Mesendoderm (in vitro differentiated cells): ENCODE results near the gene SND1.

Source experiments
- DNase-seq: peaks from one replicate; pipeline ENCODE4 v3.0.0; 2013
- H2AK5ac ChIP-seq: 2 replicates; pipeline ENCODE4 v1.6.1; 2013; ENCODE audit warnings: low read length, inconsistent platforms
- H2BK120ac ChIP-seq: 2 replicates; pipeline ENCODE4 v1.6.1; 2013; ENCODE audit warnings: low read depth, mild to moderate bottlenecking, low read length, moderate library complexity, mixed read lengths
- H2BK15ac ChIP-seq: replicated peaks from 2 replicates; pipeline ENCODE4 v1.6.1; 2013; ENCODE audit warnings: low read depth, mild to moderate bottlenecking, moderate library complexity
- H2BK5ac ChIP-seq: 2 replicates; pipeline ENCODE4 v1.6.1; 2013; ENCODE audit warnings: low read length, inconsistent platforms
- H3K18ac ChIP-seq: 2 replicates; pipeline ENCODE4 v1.6.1; 2013; ENCODE audit warnings: mild to moderate bottlenecking, low read length, mixed read lengths
- H3K23ac ChIP-seq: one replicate; pipeline ENCODE4 v1.6.1; 2013; ENCODE audit warnings: low read length
- H3K27ac ChIP-seq: 2 replicates; pipeline ENCODE4 v1.5.1; 2013; ENCODE audit warnings: low read depth, mild to moderate bottlenecking, inconsistent platforms, low read length, moderate library complexity
- H3K27me3 ChIP-seq: 2 replicates; pipeline ENCODE4 v1.6.1; 2013; ENCODE audit warnings: low read length, control low read depth, mild to moderate bottlenecking, inconsistent platforms; ENCODE audit not compliant: insufficient read depth, poor library complexity
- H3K36me3 ChIP-seq: 2 replicates; pipeline ENCODE4 v1.6.1; 2013; ENCODE audit warnings: low read length, inconsistent platforms; ENCODE audit not compliant: control insufficient read depth, insufficient read depth
- H3K4ac ChIP-seq: one replicate; pipeline ENCODE4 v1.6.1; 2013; ENCODE audit warnings: low read depth, mild to moderate bottlenecking, low read length, moderate library complexity
- H3K4me1 ChIP-seq: 2 replicates; pipeline ENCODE4 v1.6.1; 2013; ENCODE audit warnings: low read depth, low read length, inconsistent platforms; ENCODE audit not compliant: control insufficient read depth
- H3K4me2 ChIP-seq: 2 replicates; pipeline ENCODE4 v1.6.1; 2013; ENCODE audit warnings: low read length
- H3K4me3 ChIP-seq: 2 replicates; pipeline ENCODE4 v1.5.1; 2013; ENCODE audit warnings: mild to moderate bottlenecking, low read length
- H3K56ac ChIP-seq: one replicate; pipeline ENCODE4 v1.6.1; 2013; ENCODE audit warnings: low read length
- H3K79me1 ChIP-seq: 2 replicates; pipeline ENCODE4 v1.6.1; 2013; ENCODE audit warnings: low read length, inconsistent platforms
- H3K79me2 ChIP-seq: 2 replicates; pipeline ENCODE4 v1.6.1; 2013; ENCODE audit warnings: mild to moderate bottlenecking, low read length; ENCODE audit not compliant: control insufficient read depth, insufficient read depth
- H3K9ac ChIP-seq: 2 replicates; pipeline ENCODE4 v1.6.1; 2013; ENCODE audit warnings: low read length, inconsistent platforms
- H4K5ac ChIP-seq: one replicate; pipeline ENCODE4 v1.6.1; 2013; ENCODE audit warnings: low read length
- H4K8ac ChIP-seq: one replicate; pipeline ENCODE4 v1.6.1; 2013; ENCODE audit warnings: low read depth, mild to moderate bottlenecking, control low read depth, low read length, moderate library complexity
- WGBS: extraction: QIAGEN DNeasy Blood & Tissue Kit; methylation state at CpG from one replicate; pipeline ENCODE4 v1.1.7; 2013; ENCODE audit warnings: low lambda C conversion rate, missing lambda C conversion rate; ENCODE audit not compliant: insufficient coverage; ENCODE audit errors: extremely low coverage; 5-methylcytosine and 5-hydroxymethylcytosine counted together

Gene SND1

DNA sequence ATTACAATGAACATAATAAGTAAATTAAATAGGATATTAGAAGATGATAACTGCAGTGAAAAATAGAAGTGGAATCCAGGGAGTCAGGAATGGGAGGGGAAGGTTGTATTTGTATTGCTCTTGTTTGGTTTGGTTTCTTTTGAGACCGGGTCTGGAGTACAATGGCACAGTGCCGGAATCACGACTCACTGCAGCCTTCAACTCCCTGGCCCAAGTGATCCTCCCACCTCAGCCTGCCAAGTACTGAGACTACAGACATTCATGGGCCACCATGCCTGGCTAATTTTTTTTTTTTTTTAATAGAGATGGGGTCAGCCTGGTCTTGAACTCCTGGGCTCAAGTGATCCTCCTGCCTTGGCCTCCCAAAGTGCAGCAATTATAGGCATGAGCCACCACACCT, 439.1 kb downstream of the SND1 start:
- no CpG with 5 or more reads among the region's 3 CpGs for WGBS
- no peak overlapping the region for H3K56ac ChIP-seq
- no peaks in the 10 kb centered on the region for H3K79me1 ChIP-seq
- no peaks in the 10 kb centered on the region for H3K27me3 ChIP-seq
- H2AK5ac ChIP-seq, result no peak overlapping the region
- H2BK15ac ChIP-seq, result no peak overlapping the region
- H3K27ac ChIP-seq, result no peak overlapping the region
- no peak overlapping the region for H3K4me3 ChIP-seq
- no peak overlapping the region for H4K5ac ChIP-seq
- H2BK5ac ChIP-seq, result no peak overlapping the region
- H3K23ac ChIP-seq, result no peak overlapping the region
- no peak overlapping the region for H4K8ac ChIP-seq
- DNase-seq, result no peak
- no peak overlapping the region for H2BK120ac ChIP-seq
- no peaks in the 10 kb centered on the region for H3K79me2 ChIP-seq
- H3K18ac ChIP-seq, result no peak overlapping the region
- H3K4me2 ChIP-seq, result no peak overlapping the region
- no peak overlapping the region for H3K9ac ChIP-seq
- H3K4me1 ChIP-seq, result no peaks in the 10 kb centered on the region
- H3K4ac ChIP-seq, result no peak overlapping the region
- peaks cover 5% of the 10 kb centered on the region for H3K36me3 ChIP-seq

- no peak overlapping the region for H3K23ac ChIP-seq
- H2BK15ac ChIP-seq, result no peak overlapping the region
- no peak overlapping the region for H2AK5ac ChIP-seq
- no CpG with 5 or more reads among the region's 5 CpGs for WGBS
- no peak overlapping the region for H3K18ac ChIP-seq
- no peak overlapping the region for H4K8ac ChIP-seq
- H3K4me1 ChIP-seq, result no peaks in the 10 kb centered on the region
- no peak for DNase-seq
- H2BK120ac ChIP-seq, result no peak overlapping the region
- H3K4me3 ChIP-seq, result no peak overlapping the region
- H3K79me1 ChIP-seq, result no peaks in the 10 kb centered on the region
- H3K27ac ChIP-seq, result no peak overlapping the region
- H3K4ac ChIP-seq, result no peak overlapping the region
- no peak overlapping the region for H3K4me2 ChIP-seq
- H3K9ac ChIP-seq, result no peak overlapping the region
- H2BK5ac ChIP-seq, result no peak overlapping the region
- H3K36me3 ChIP-seq, result peaks cover 5% of the 10 kb centered on the region
- no peaks in the 10 kb centered on the region for H3K27me3 ChIP-seq
- no peak overlapping the region for H3K56ac ChIP-seq
- no peak overlapping the region for H4K5ac ChIP-seq
- H3K79me2 ChIP-seq, result no peaks in the 10 kb centered on the region
These were observed 440.2 kb downstream of the SND1 start for GRCh38 chr7:128092221-128092620.

GRCh38 chr7:128093614-128094570, 441.9 kb downstream of the SND1 start:
- Histone ChIP-seq H3K4me2 (no peak overlapping the region), H2BK120ac (no peak overlapping the region), H3K23ac (no peak overlapping the region), H3K27me3 (no peaks in the 10 kb centered on the region), H3K4me3 (no peak overlapping the region), H3K4me1 (no peaks in the 10 kb centered on the region), H2BK5ac (no peak overlapping the region), H4K5ac (no peak overlapping the region), H3K79me2 (no peaks in the 10 kb centered on the region), H2AK5ac (no peak overlapping the region), H2BK15ac (no peak overlapping the region), H3K79me1 (no peaks in the 10 kb centered on the region), H4K8ac (no peak overlapping the region), H3K18ac (no peak overlapping the region), H3K4ac (no peak overlapping the region), H3K36me3 (peaks cover 5% of the 10 kb centered on the region), H3K9ac (no peak overlapping the region), H3K27ac (no peak overlapping the region), H3K56ac (no peak overlapping the region)
- WGBS, result no CpG with 5 or more reads among the region's 14 CpGs
- DNase-seq, result no peak

GRCh38 chr7:128094686-128095085, 442.7 kb downstream of the SND1 start:
- H2BK120ac ChIP-seq, result no peak overlapping the region
- H3K79me1 ChIP-seq, result no peaks in the 10 kb centered on the region
- H3K27me3 ChIP-seq, result no peaks in the 10 kb centered on the region
- H3K4me3 ChIP-seq, result no peak overlapping the region
- no peak overlapping the region for H4K5ac ChIP-seq
- H3K23ac ChIP-seq, result no peak overlapping the region
- H4K8ac ChIP-seq, result no peak overlapping the region
- no peak for DNase-seq
- no peak overlapping the region for H2BK15ac ChIP-seq
- H3K27ac ChIP-seq, result no peak overlapping the region
- no peak overlapping the region for H2AK5ac ChIP-seq
- no CpG with 5 or more reads among the region's 8 CpGs for WGBS
- peaks cover 5% of the 10 kb centered on the region for H3K36me3 ChIP-seq
- no peaks in the 10 kb centered on the region for H3K4me1 ChIP-seq
- H3K4ac ChIP-seq, result no peak overlapping the region
- H3K9ac ChIP-seq, result no peak overlapping the region
- H2BK5ac ChIP-seq, result no peak overlapping the region
- no peak overlapping the region for H3K4me2 ChIP-seq
- no peak overlapping the region for H3K56ac ChIP-seq
- H3K18ac ChIP-seq, result no peak overlapping the region
- H3K79me2 ChIP-seq, result no peaks in the 10 kb centered on the region

DNA sequence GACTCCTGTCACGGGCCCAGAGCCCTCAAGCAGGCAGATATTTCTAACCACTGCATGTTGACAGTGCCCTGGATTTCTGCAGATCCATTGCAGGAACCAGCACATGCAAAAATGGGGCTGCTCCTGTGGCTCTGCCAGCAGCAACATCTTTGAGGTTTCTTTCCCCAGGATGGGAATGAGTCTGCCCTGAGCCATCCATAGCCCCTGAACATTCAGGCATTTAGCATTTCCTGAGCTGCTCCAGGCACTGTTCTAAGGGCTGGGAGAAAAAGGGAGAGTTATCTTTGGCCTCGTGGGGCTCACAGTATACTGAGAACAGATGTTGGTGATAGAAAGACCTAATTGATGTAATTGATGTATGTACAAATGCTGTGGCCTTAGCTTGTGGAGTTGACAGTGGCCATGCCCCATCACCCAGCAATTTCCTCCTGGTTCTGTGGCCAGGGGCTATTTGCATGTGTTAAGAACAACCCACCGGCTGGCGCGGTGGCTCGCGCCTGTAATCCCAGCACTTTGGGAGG, 445.3 kb downstream of the SND1 start:
- Histone ChIP-seq H4K5ac (no peak overlapping the region), H3K9ac (no peak overlapping the region), H3K18ac (no peak overlapping the region), H3K23ac (no peak overlapping the region), H3K4me3 (no peak overlapping the region), H3K79me2 (no peaks in the 10 kb centered on the region), H2BK15ac (no peak overlapping the region), H3K27me3 (no peaks in the 10 kb centered on the region), H3K79me1 (no peaks in the 10 kb centered on the region), H3K27ac (no peak overlapping the region), H3K4me1 (no peaks in the 10 kb centered on the region), H3K4ac (no peak overlapping the region), H2BK5ac (no peak overlapping the region), H2BK120ac (no peak overlapping the region), H2AK5ac (no peak overlapping the region), H4K8ac (no peak overlapping the region), H3K36me3 (no peaks in the 10 kb centered on the region), H3K56ac (no peak overlapping the region), H3K4me2 (no peak overlapping the region)
- WGBS, result no CpG with 5 or more reads among the region's 7 CpGs
- DNase-seq, result no peak
